ENCODE data around the gene KCNQ1.

DNA sequence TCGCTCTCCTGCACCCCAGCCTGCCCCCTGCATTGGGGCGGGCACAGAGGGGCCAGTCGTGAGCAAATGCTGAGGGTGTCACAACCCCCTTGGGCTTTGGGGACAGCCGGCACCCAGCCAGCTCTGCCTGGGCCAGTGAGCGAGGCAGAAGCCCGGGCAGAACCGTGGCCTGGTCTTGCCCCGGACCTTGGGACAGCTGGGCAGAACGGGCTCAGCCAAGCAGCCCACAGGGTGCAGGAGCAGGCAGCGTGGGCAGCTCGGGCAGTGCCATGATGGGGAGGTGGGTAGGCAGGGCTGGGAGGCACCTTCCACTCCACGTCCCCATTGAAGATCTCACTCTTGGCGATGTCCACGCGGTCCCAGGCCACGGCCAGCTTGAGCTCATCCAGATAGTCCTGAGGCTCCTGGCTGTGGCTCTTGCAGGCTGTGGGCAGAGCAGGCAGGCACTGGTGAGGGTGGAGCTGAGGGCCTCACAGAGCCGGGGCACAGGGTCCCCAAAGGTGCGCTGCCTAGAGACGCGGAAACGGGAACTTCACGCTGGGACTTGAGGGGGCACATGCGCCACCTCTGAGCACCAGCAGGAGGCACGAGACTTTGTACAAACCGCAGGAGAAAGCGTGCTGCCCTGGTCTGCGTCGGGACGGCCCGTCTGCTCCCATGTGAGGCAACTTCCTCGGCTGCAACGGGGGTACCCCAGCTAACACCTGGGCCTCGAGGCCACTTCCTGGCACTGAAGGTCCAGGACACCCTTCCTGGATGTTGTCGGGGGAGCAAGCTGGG, 29.0 kb upstream of the KCNQ1 start:
- no peak for TF ChIP-seq POLR2A (IDR thresholded peaks at IDR 0.05; ENCODE audit: low read length)
- TF ChIP-seq GATA1 (IDR thresholded peaks at IDR 0.05; ENCODE audit: low read depth, low read length) = no peak
